GM06990 (cell line): ENCODE data around the gene IRF2BP2.

ENCODE experiments used
- DNase-seq: peaks from one replicate; pipeline ENCODE4 v3.0.0-alpha.2; 2011; ENCODE audit not compliant: insufficient read length; ENCODE audit errors: extremely low read depth
- H3K27me3 ChIP-seq: replicated peaks from 2 replicates; pipeline ENCODE4 v1.6.0; 2011; ENCODE audit warnings: low read length; ENCODE audit not compliant: control insufficient read depth, insufficient read depth
- H3K36me3 ChIP-seq: 2 replicates; pipeline ENCODE4 v1.5.1; 2011; ENCODE audit warnings: low read length; ENCODE audit not compliant: control insufficient read depth, insufficient read depth
- H3K4me3 ChIP-seq: replicated peaks from 2 replicates; pipeline ENCODE4 v1.5.1; 2011; ENCODE audit warnings: low read depth, mild to moderate bottlenecking, control low read depth, low read length
- TF ChIP-seq, protein P1 (sequence below): IDR thresholded peaks from 2 replicates; pipeline ENCODE4 v1.5.1; 2011; ENCODE audit warnings: low read length, control low read depth, mild to moderate bottlenecking, inconsistent platforms; ENCODE audit not compliant: insufficient read depth, poor library complexity, severe bottlenecking

Gene IRF2BP2

DNA sequence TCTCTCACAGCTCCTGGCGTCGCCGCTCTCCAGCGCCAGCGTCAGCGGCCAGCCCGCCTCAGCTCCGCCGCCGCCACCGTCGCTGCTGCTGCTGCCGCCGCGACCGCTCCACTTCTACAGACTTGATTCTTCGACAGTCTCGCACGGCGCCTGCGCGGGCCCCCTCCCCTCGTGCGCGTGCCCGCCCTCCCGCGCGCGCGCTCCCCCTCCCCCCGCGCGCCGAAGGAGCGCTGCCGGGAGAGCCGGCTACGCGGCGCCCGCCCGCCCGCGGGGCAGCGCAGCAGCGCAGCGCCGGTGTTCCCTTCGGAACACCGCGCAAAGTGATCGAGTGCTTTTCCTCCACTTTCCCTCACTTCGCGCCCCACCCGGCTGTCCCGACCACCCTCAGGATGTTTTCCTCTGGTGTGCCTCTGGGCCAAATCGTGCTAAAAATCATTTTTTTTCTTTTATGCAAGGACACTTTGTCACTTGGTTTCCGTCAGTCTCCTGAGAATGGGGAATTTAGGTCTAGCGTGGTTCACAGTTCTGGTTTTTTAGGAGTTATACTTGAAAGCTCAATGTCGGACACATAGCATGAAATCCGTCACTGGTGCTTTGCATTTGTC lies at the start of gene IRF2BP2:
Gene IRF2BP2 (minus strand): TSS at position 118 of the 605 bp plus-strand sequence. CDS start 684 bp downstream, outside the sequence.
- Histone ChIP-seq H3K4me3 (peak within 1 kb of the TSS; percentile 72), H3K36me3 (peaks cover 10% of the 10 kb centered on the region), H3K27me3 (no peaks in the 10 kb centered on the region)
- TF ChIP-seq, protein P1, sequence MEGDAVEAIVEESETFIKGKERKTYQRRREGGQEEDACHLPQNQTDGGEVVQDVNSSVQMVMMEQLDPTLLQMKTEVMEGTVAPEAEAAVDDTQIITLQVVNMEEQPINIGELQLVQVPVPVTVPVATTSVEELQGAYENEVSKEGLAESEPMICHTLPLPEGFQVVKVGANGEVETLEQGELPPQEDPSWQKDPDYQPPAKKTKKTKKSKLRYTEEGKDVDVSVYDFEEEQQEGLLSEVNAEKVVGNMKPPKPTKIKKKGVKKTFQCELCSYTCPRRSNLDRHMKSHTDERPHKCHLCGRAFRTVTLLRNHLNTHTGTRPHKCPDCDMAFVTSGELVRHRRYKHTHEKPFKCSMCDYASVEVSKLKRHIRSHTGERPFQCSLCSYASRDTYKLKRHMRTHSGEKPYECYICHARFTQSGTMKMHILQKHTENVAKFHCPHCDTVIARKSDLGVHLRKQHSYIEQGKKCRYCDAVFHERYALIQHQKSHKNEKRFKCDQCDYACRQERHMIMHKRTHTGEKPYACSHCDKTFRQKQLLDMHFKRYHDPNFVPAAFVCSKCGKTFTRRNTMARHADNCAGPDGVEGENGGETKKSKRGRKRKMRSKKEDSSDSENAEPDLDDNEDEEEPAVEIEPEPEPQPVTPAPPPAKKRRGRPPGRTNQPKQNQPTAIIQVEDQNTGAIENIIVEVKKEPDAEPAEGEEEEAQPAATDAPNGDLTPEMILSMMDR, result no peak
- peak; percentile 92 for DNase-seq

DNA sequence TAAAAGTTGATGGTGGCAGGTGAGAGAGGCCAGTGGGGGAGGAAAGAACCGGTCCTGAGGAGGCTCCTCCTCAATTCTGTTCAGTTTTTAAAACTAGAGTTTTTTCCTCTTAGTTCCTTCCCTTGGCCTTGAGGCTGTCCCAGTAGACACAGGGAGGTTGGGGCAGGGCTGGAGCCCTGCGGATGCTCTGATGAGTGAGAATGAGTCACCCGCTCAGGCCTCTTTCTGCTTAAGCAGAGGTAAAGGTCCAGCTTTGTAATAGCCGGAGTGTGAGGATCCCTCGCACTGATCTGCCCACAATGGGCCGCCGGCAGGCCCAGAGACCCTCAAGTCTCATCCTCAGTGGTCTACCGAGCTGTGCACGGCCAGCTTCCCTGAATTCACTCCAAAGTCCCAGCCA lies 49.6 kb upstream of the IRF2BP2 start:
- H3K27me3 ChIP-seq, result no peaks in the 10 kb centered on the region
- TF ChIP-seq, protein P1, result no peak
- DNase-seq, result no peak
- H3K4me3 ChIP-seq, result no peak overlapping the region
- no peaks in the 10 kb centered on the region for H3K36me3 ChIP-seq

DNA sequence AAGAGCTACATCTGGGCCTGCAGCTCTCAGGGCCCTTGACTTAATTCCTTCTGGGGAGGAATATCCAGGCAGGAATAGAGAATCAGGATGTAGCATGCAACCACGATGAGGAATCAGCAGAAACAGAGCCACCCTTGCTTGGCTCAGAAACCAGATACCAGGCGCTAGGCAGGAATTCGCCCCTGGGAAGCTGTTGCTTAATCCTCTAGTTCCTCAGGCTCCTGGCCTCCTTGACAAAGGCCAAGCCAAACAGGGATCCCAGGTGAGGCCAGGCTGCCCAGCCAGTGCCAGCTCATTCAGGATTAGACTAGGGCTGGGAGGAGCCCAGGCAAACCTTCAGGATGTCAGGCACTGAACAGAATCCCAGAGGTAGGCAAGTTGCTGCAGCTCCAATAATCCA lies 48.2 kb upstream of the IRF2BP2 start:
- no peak for DNase-seq
- TF ChIP-seq, protein P1, result no peak
- no peaks in the 10 kb centered on the region for H3K27me3 ChIP-seq
- no peaks in the 10 kb centered on the region for H3K36me3 ChIP-seq
- no peak overlapping the region for H3K4me3 ChIP-seq

DNA sequence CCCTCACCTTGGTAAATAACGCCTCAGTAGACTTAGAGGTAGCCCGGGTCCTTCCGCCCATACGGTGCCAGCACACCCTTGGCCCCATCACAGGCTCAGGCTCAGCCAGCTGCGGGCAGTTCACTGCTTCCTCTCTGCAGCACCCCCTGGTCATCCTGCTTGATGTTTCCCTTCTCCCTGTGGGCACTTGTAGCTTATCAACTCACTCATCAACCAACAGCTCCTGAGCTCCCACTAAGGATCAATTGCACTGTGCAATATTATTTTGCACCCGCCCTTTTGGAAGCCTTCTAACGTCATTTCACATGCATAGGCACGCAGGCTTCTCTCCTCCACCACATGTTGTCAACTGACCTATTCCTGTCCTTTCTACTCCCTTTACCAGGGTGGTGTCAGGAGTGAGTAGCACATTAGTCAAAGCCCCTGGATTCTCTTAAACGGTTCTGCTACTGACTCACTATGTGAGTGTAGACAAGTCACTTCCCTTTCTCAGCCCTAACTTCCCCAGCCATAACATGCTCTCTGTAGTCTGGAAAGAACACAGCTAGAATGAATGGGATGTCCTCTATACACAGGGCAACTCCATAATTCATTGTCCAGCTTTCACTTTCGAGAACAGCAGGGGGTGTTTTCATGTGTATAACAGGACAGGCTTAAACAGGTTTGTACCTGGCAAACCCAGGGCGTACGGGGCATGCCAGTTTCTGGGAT lies 47.1 kb upstream of the IRF2BP2 start:
- Histone ChIP-seq H3K4me3 (no peak overlapping the region), H3K27me3 (no peaks in the 10 kb centered on the region), H3K36me3 (no peaks in the 10 kb centered on the region)
- DNase-seq, result peak; percentile 23
- TF ChIP-seq, protein P1, result no peak

DNA sequence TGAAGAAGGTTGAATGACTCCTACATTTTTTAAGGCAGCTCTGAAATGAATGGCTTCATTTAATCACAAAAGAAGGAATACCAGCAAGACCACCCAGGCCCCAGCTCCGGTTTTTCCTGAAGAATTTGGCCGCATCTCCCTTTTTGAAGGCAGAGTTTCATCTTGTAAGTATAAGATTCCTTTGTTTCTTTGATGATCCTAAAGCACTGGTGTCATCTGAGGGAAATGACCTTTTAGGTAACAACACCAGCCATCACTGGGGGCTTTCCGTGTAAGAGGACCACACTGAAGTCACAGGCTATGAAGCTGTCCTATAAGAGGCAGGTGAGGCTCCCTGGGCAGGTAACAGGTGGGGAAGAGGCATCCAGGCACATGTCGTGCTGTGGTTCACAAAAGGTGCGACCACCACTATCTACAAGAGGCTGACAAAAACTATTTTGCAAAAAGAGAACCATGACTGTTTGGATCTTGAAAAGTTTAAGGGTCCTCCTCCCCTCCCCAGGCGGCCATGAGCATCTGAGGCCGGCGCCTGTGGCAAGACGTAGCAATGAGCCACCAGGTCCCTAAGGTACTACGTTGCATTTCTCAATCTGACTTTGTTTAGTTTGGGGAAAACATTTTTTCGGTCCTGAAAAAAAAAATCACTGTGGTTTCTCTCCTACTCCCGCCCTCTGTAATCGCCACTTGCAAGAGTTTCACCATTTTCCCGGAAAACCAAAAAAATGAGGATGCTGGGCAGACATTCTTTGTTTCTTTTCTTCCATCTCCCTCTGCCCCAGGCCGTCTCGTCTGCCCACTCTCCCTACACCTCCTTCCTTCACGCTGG lies 46.3 kb upstream of the IRF2BP2 start:
- H3K27me3 ChIP-seq, result no peaks in the 10 kb centered on the region
- TF ChIP-seq, protein P1, result no peak
- no peak overlapping the region for H3K4me3 ChIP-seq
- H3K36me3 ChIP-seq, result no peaks in the 10 kb centered on the region
- DNase-seq, result no peak
